Spleen (tissue), 13 donors: ENCODE data around the gene TCAF2. TPM values are rescaled to one million over a fixed set of nuclear protein-coding genes. Genes with fewer than 3 reads are reported as not detected.
A peak's percentile ranks its signal among the peaks of the same experiment; 100 is the strongest.
"Not testable (repeated sequence)": the region's sequence is repeated elsewhere in the genome, so short reads cannot be mapped to it uniquely, and the experiment has no call there.

ENCODE experiments used
- DNase-seq: peaks from one replicate; pipeline ENCODE4 v3.0.0-alpha.2; 2020
- H3K27ac ChIP-seq, 8 donors: fragments of 200-600 bp; sonication (generic) in 7 of 8; 1 replicate in 4 of 8; 2 replicates in 4 of 8; pipeline versions ENCODE4 v1.5.0 to v1.8.0; 2016 to 2021; ENCODE audit warnings: inconsistent platforms in 4 of 8, mild to moderate bottlenecking in 4 of 8, moderate library complexity in 1 of 8
- H3K27me3 ChIP-seq, 7 donors: fragments of 200-600 bp; sonication (generic) in 6 of 7; replicated peaks in 1 of 7; 1 replicate in 4 of 7; 2 replicates in 3 of 7; pipeline versions ENCODE4 v1.5.0 to v1.8.0; 2016 to 2021; ENCODE audit warnings: inconsistent platforms in 3 of 7, mild to moderate bottlenecking in 1 of 7
- H3K36me3 ChIP-seq, 6 donors: fragments of 200-600 bp; sonication (generic) in 5 of 6; 1 replicate in 4 of 6; 2 replicates in 2 of 6; pipeline versions ENCODE4 v1.5.0 to v1.8.0; 2016 to 2021; ENCODE audit warnings: inconsistent platforms in 2 of 6
- H3K4me1 ChIP-seq, 6 donors: fragments of 200-600 bp; sonication (generic) in 5 of 6; 1 replicate in 3 of 6; 2 replicates in 3 of 6; pipeline versions ENCODE4 v1.5.0 to v1.8.0; 2016 to 2021; ENCODE audit warnings: inconsistent platforms in 3 of 6
- H3K4me3 ChIP-seq, 8 donors: fragments of 200-600 bp; sonication (generic) in 7 of 8; 1 replicate in 4 of 8; 2 replicates in 4 of 8; pipeline versions ENCODE4 v1.5.0 to v1.8.0; 2016 to 2021; ENCODE audit warnings: inconsistent platforms in 4 of 8, mild to moderate bottlenecking in 4 of 8, moderate library complexity in 2 of 8
- H3K9me3 ChIP-seq, 8 donors: fragments of 200-600 bp; sonication (generic) in 7 of 8; 1 replicate in 4 of 8; 2 replicates in 4 of 8; pipeline versions ENCODE4 v1.5.0 to v1.8.0; 2016 to 2021; ENCODE audit warnings: inconsistent platforms in 4 of 8
- POLR2AphosphoS5 ChIP-seq, 3 donors: sonication (generic); formaldehyde crosslinking; IDR thresholded peaks; one replicate each; pipeline ENCODE4 v1.5.1; 2017; ENCODE audit warnings: antibody characterized with exemption in 3 of 3
- WGBS, 5 donors: extraction: QIAGEN DNeasy Blood & Tissue Kit in 3 of 5; methylation state at CpG; one replicate each; pipeline versions ENCODE4 v1.1.5 to v1.1.7; 2013 to 2018; 5-methylcytosine and 5-hydroxymethylcytosine counted together
- intact Hi-C: fragments of 100-400 bp; cut with DNase I; formaldehyde crosslinking; loops from one replicate; pipeline ENCODE4 v1.15.0; 2023; ENCODE audit warnings: low total_unique reads
- long read RNA-seq, 2 donors: transcript quantifications; one replicate each; lab custom pipeline, GENCODE V29; 2026
- polyA plus RNA-seq, 3 donors: library from polyadenylated mRNA; stranded (reverse); fragments of 200-250 nt; gene quantifications; one replicate each; pipeline ENCODE4 v1.2.1, GENCODE V29; 2013
- total RNA-seq, 7 donors: library from RNA; depleted of rRNA in 3 of 7; stranded (reverse); fragments of >200 nt in 3 of 7; fragmentation: NEBNext Ultra II Directional in 4 of 7; extraction: Animal tissue kit (Norgen Biotek cat#: 25700) in 4 of 7; gene quantifications; one replicate each; pipeline versions ENCODE4 v1.1.0 to v1.2.1, GENCODE V29; 2016 to 2021
- donor health status: healthy with polysubstance abuse.
- donor health status: DM: no; HTN: no; CAD: no; lungs with moderate emphysema.
- donor health status: DM: no; HTN: no; CAD: no.
- donor health status: Bipolar disorder and iron deficiency.
- donor health status: healthy.
- donor health status: DM: no; HTN: no; CAD: no.
- donor health status: DM: yes; HTN: yes; CAD: no.

Gene TCAF2
- total RNA-seq (10 to 100 TPM in 1 of 7 donors, 1 to 10 TPM in 6; 4.6 to 12.3 (median 7.1) TPM), polyA plus RNA-seq (1 to 10 TPM; 1.0 to 1.3 (median 1.1) TPM)
- long read RNA-seq, donor 1, partial matches to known transcripts = 31 of 31 reads
- long read RNA-seq, donor 1, other reads (novel, unspliced or antisense) = 0 of 31 reads
- long read RNA-seq, donor 2 = 0 reads

DNA sequence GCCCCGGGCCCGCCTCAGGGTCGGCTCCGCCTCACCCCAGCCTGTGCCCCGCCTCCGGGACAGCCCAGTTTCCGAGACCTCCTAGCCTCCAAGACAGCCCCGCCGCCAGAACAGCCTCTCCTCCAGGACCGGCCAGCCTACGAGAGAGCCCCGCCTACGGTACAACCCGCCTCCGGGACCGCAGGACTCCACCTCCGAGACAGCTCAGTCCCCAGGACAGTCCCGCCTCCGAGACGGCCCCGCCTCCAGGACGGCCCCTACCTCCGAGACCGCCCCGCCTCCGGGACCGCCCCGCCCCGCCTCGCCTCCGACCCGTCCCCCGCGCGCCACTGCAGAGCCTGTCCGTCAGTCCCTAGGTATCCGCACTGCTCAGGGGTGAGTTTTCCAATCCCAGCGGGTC is at the start of gene TCAF2:
TSS of gene TCAF2 (plus strand) at position 329 of the 400 bp plus-strand sequence.
- peak in 2 of 3 donors; percentile 56 to 67 for TF ChIP-seq POLR2AphosphoS5 (IDR thresholded peaks at IDR 0.05)
- 0 to 1% methylated on average over 5 to 13 of the region's 38 CpGs; no CpG with 5 or more reads in 3 of the 5 donors for WGBS, 5 donors
- intact Hi-C loops, H3K4me1 ChIP-seq, DNase-seq, H3K27me3 ChIP-seq, H3K36me3 ChIP-seq, H3K9me3 ChIP-seq: not testable (repeated sequence)
- H3K27ac ChIP-seq = peak within 1 kb of the TSS in 2 of 8 donors; percentile 36 to 70
- peak within 1 kb of the TSS in 3 of 8 donors; percentile 27 to 41 (median 39) for H3K4me3 ChIP-seq

DNA sequence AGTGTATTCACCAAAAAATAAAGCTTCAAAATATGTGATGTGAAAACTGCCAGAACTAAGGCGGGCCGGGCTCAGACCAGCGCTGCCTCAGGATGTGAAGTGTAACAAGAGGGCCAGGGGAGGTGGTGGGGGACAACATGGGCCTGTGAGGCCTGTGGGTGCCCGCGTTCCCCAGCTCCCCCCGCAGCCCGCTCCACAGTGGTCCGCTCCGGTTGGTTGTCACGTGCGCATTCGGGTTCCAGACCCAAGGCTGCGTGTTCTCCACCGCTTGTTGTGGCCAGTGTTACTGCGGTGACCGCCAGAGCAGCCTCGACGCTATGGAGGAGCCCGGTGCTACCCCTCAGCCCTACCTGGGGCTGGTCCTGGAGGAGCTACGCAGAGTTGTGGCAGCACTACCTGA is 49.3 kb upstream of the TCAF2 start, which contains the start of gene CTAGE15:
TSS of gene CTAGE15 (plus strand) at position 301 of the 400 bp plus-strand sequence. CDS start at position 318, 17 bp downstream.
- 83 to 95% (median 85%) methylated on average over 2 to 8 of the region's 20 CpGs; no CpG with 5 or more reads in 2 of the 5 donors for WGBS, 5 donors
- H3K27ac ChIP-seq, H3K27me3 ChIP-seq, H3K9me3 ChIP-seq, H3K4me3 ChIP-seq, H3K36me3 ChIP-seq, intact Hi-C loops, H3K4me1 ChIP-seq, DNase-seq: not testable (repeated sequence)

DNA sequence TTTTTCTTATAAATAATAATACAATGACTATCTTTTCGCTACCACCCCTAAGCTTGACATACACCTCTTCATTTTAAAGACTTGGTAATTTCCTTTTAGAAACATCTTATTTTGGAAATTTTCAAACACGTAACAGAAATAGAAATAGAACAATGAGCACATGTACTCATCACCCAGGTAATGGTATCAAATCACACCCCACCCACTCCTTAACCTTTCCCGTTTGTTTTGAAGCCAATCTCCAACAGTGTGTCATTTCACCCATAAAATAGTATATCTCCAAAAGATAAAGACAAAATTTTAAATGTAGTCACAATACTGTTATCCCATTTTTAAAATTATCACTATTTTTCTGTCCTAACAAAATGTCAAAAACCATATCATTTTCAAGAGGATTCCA is 32.6 kb upstream of the TCAF2 start:
- H3K27me3 ChIP-seq, H3K36me3 ChIP-seq, H3K4me3 ChIP-seq, H3K9me3 ChIP-seq, H3K4me1 ChIP-seq, DNase-seq, H3K27ac ChIP-seq, intact Hi-C loops: not testable (repeated sequence)
- WGBS, 5 donors = 74 to 92% (median 88%) methylated on average over 2 to 3 of the region's 3 CpGs

DNA sequence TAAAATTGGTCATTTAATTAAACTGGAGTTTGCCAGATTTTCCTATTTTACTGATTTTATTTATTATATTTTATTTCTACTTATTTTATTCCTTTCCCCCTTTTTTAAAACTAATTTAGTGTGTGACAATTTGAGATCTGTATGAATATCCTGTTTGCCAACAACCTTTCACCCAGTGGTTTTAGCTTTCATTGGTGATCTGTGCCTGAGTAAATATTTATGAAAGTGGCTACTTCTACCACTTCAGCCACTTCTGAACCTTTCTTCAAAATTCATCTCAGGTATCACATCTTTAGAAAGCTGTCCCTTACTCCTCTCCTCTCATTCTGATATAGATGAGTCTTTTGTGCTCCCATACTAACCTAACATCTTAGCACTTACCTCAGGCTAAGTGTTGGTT is 30.9 kb upstream of the TCAF2 start:
- H3K4me3 ChIP-seq = not testable (repeated sequence)

DNA sequence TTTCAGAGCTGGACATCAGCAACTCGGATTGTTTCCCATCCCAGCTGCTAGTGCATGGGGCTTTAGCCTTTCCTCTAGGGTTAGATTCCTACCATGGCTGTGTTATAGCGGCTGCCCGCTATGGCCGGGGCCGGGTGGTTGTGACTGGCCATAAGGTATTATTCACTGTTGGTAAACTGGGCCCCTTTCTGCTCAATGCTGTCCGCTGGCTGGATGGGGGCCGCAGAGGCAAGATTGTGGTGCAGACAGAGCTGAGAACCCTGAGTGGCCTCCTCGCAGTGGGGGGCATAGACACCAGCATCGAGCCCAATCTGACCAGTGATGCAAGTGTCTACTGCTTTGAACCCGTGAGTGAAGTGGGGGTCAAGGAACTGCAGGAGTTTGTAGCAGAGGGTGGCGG is 22.7 kb upstream of the TCAF2 start:
- H3K27ac ChIP-seq, H3K27me3 ChIP-seq, H3K36me3 ChIP-seq, intact Hi-C loops, H3K9me3 ChIP-seq, H3K4me3 ChIP-seq, H3K4me1 ChIP-seq: not testable (repeated sequence)
- peak; percentile 28 for DNase-seq
- 89 to 100% (median 90%) methylated on average over 3 to 4 of the region's 11 CpGs for WGBS, 5 donors

More for the DNA sequence above, 30.9 kb upstream of the TCAF2 start:
- intact Hi-C loops, H3K4me1 ChIP-seq, H3K9me3 ChIP-seq, DNase-seq, H3K27me3 ChIP-seq, H3K27ac ChIP-seq, H3K36me3 ChIP-seq: not testable (repeated sequence)

DNA sequence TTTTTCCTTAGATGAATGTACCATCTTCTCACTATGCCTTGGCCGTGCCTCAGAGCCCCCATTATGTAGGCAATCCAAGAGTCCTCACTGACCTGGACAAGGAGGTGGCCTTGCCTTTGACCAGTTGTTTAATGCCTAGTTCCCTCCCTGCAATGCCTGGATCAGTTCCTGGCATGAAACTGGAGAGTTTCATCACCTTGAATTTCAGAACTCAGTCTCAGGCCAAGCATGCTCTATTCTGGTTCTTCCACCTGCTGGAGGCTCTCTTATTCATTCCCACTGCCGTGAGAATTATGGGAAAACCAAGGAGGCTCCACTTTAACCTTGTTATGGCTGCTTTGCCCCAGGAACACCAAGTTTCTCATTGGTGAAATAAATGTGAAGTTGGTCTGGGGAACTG is 17.2 kb upstream of the TCAF2 start:
- DNase-seq, H3K36me3 ChIP-seq, H3K27ac ChIP-seq, H3K9me3 ChIP-seq, intact Hi-C loops, H3K4me3 ChIP-seq, H3K4me1 ChIP-seq, H3K27me3 ChIP-seq: not testable (repeated sequence)
- WGBS, 5 donors = no CpG with 5 or more reads among the region's 2 CpGs

DNA sequence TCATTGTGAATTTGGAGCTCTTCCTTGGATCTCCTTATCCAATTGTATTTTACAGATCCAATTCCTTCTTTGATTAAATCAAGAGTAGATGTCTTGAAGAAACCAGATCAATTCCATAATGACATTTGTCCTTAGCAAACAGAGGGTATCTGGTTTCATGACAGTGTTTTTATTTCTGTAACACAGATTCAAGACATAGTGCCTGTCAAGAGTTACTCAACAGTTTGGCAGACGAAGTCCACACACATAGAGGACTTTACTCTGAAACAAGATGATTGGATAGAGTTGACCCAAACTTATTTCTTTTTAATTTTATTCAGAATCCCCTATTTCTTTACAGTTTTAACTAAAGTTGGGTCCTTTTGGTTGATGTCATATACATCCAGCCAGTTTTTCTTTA is 14.7 kb upstream of the TCAF2 start:
- H3K4me3 ChIP-seq, H3K27me3 ChIP-seq, H3K9me3 ChIP-seq, H3K27ac ChIP-seq, DNase-seq, H3K36me3 ChIP-seq, intact Hi-C loops, H3K4me1 ChIP-seq: not testable (repeated sequence)
- no CpG with 5 or more reads among the region's 1 CpG for WGBS, 5 donors

DNA sequence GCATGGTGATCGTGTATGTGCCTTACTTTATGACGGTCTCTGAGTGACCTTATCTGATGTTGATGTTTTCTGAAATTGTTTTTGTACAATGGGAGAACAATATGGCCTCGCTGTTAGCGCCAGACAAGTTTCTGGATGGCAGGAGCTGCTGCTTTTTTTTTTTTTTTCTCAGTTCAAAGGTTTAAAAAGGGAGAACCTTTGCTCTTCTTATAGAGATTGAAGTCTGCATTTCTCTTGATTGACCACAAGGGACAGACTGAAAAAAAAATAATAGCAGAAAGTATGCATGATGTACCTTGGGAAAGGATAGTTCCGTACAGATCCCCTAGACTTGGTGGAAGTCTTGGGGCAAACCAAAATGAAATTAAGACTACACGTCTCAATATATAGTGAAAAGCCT is 5.2 kb upstream of the TCAF2 start:
- H3K4me1 ChIP-seq, intact Hi-C loops, H3K4me3 ChIP-seq, H3K27me3 ChIP-seq, H3K36me3 ChIP-seq, DNase-seq, H3K27ac ChIP-seq: not testable (repeated sequence)
- WGBS, 5 donors = 85 to 100% (median 90%) methylated on average over 2 to 4 of the region's 6 CpGs
- peaks cover 0 to 10% (median 0%) of the 10 kb centered on the region in 8 donors for H3K9me3 ChIP-seq

DNA sequence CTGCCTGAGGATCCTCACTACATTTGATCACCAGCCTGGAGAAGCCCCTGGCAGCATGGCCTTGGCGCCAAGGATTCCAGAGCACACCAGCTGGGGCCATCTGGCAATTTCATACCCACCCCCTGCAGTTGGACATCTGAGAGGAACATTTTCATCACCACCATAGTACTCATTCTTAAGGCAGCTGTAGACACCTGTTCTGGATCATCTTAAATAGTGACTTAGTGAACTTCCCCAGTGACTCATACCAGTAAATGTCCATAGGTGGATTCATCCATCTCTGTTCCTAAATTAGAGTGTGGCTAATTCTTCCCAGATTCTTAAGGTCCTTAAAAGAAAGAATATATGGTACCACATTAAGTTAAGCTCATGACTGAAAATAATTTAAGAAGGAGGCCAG is 3.6 kb upstream of the TCAF2 start:
- DNase-seq, H3K4me1 ChIP-seq, H3K27me3 ChIP-seq, intact Hi-C loops, H3K9me3 ChIP-seq, H3K36me3 ChIP-seq, H3K27ac ChIP-seq, H3K4me3 ChIP-seq: not testable (repeated sequence)
- WGBS, 5 donors = no CpG with 5 or more reads among the region's 1 CpG
